GM18519 (cell line): Measurements from ENCODE around the gene GMPS.
"Not testable (repeated sequence)": the region's sequence is repeated elsewhere in the genome, so short reads cannot be mapped to it uniquely, and the experiment has no call there.

Experiments used
- ATAC-seq: cut with Tn5 transposase; IDR thresholded peaks from one replicate; pipeline ENCODE4 v1.9.1; 2021; ENCODE audit warnings: mild to moderate bottlenecking, moderate library complexity; ENCODE audit not compliant: unreplicated experiment, low FRiP score

GMPS gene

DNA sequence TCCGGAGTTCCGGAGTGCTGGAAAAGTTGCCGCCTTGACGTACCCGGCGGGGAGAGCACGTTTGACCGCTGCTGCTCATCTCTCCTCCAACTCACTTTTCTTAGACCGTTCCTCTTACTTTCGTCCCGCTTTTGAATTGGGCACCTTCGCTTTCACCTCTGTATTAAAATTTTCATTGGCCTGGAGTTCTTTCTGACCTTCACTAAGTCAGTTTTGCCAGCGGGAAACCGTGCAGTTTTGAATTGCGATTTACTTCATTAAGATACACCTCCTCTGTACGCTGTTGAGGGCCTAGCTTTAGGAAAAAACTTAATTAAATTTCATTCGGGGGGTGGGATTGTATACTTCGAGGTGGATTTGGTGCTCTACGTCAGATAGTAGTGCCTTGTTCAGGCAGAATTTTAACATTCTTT is 1.3 kb downstream of the GMPS start:
- ATAC-seq: no peak

DNA sequence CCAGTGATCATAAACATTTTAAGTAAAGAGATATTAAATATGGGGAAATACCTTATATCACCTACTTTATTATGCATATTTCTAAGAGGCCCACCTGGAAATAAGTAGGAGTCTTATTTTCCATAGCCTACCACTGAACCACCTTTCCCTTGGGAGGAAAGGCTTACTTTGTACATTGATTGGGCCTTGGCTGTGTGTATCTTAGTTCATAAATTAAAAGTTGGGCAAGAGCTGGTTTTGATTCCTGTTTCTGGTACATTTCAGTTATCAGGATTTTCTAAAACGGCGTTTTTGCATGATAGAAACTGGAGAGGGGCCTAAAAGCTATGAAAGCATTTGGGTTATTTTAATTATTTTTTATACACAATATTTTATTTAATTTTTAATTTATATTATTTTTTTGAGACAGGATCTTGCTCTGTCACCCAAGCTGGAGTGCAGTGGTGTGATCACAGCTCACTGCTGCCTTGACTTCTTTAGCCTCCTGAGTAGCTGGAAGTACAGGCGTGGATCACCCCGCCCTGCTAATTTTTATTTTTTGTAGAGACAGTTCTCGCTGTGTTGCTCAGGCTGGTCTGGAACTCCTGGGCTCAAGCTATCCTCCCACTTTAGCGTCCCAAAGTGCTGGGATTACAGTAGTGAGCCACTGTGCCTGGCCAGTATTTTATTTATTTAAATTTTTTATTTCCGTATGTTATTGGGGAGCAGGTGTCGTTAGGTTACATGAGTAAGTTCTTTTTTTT is 2.6 kb downstream of the GMPS start:
- no peak for ATAC-seq

DNA sequence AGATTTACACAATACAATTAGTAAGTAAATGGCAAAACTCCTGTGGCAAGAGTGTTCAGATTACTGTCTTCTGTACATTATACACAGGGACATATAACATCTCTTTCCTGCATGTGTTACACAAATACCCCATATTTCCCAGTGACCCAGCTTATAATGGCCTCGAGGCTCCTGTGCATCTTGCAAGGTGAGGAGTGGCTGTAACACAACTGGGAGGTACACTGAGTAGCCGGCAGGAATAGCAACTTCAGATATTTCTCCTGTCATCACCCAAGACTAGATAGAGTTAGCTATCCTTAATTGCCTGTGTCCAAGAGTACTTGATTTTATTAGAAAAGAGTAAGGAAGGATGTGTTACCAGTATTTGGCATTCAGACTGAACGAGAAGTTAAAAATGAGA is 5.6 kb downstream of the GMPS start:
- no peak for ATAC-seq

DNA sequence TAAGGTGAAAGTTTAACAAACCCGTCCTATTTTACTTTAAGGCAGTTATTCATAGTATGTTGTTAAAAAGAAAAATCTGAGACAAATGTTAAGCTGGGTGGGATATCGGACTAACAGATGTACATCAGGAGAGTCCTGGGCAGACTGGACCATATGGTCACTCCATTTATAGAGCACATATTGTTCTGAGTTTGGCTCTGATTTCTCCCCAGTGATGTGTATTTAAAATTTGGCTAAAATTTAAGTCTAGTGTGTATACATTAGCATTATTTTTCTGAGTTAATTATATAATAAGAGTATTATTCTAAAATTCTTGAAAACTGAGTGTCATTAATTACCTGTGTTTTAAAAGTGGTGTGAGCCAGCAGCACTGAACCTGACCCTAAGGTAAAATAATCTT is 6.1 kb downstream of the GMPS start:
- ATAC-seq: no peak

DNA sequence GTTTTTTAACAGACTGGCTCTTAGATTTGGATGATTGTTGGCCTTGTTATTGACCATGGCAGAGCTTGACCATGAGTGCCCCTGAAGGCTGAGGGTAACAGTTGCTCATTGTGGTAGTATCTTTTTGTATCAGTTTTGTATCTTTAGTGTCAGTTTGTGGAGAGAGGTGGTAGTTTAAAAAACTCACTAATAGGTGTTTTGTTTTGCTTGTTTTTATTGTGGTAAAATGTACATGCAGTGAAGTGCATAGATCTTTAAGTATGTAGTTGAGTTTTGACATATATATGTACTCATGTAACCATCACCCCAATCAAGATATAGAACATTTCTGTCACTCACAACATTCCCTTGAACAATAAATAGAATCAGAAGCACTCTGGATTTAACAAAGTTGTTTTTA is 9.8 kb downstream of the GMPS start:
- no peak for ATAC-seq

DNA sequence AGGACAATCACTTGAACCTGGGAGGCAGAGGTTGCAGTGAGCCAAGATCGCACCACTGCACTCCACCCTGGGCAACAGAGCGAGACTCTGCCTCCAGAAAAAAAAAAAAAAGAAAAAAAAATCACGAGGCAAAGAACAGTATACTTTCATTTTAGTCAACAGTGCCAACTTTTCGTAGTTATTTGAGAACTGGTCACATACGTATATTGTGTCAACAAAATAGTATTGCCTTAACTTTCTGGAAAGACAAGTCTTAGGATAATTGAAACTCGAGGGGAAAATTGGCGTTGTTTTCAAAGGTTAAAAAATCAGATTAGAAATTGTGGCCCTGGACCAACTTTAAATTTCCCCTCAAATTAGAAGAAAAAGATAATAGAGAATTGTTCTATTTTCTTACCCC is 13.8 kb downstream of the GMPS start:
- ATAC-seq: no peak

DNA sequence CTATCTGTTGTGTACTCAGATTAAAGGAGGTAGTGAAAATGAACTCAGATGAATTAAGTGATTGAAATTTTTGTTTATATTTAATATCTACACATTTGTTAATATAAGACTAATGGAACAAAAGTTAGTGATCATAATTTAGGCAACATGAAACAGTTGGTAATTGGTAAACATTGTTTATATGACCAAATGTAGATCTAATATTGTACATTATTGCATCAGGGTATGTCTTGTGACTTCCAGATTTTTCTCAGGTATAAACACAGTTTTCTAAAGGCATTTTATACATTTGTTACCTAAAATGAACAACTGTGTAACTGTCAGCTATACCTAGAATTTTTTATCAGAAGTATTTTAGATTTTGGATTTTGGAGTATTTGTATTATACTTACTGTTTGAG is 14.8 kb downstream of the GMPS start:
- ATAC-seq: no peak

DNA sequence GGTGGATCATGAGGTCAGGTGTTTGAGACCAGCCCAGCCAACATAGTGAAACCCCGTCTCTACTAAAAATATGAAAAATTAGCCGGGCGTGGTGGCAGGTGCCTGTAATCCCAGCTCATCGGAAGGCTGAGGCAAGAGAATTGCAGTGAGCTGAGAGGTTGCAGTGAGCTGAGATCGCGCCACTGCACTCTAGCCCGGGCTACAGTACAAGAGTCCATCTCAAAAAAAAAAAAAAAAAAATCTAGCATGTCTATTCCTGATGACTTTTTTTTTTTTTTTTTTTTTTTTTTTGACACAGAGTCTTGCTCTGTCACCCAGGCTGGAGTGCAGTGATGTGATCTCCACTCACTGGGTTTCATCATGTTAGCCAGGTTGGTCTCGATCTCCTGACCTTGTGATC is 15.9 kb downstream of the GMPS start:
- not testable (repeated sequence) for ATAC-seq

DNA sequence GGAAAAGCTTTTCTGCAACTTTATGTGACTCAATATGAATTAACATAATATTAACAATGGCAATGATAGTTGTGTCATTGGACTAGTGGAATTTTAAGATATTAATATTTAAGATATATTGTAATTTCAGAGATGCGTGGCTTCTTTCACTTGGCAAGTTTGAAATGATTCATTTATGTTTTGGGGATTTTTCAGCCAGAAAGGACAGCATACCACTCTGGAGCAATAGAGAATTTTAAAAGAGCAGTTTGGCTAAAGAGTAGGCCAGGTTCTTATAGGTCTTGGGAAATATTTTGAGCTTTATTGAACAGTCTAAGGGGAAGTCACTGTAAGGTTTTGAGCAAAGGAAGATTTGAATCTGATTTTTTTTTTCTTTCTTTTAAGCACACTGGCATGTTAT is 16.5 kb downstream of the GMPS start:
- ATAC-seq: no peak

DNA sequence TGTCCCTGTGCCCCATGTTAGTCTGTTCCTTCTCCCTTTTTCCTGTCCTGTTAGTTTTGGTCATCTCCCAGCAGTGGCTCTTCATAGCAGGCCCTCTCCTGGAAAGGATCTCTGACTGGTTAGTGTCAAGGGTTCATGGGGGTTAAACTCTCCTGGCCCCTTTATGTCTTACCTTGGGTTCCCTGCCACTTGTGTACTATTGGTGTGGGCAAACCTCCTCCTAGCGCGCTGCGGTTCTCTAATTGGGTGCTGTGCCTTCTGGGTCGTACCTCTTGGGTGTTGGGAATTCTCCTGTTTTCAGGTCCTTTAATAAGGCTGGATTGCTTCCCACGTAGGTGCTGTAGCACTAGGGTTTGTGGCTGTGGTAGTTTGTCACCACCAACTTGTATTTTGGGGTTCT is 18.8 kb downstream of the GMPS start:
- no peak for ATAC-seq

DNA sequence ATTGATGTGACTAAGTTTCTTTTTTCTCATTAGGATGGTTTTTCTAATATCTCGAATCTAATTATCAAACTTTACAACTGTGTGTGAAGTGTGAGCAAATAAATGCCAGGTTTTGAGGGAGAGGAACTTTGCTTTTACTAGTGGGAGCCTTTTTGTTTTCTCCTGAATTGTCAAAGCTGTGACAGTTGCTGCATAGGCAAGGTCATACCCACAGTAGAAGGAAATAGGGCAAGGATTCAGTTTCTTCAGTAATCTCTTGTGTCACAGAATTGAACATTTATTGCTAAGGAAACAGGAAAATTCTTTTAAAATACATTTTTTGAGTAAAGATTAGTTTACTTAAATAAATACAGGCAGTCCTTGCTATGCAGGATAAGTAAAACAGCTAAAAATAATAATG is 19.5 kb downstream of the GMPS start:
- no peak for ATAC-seq

DNA sequence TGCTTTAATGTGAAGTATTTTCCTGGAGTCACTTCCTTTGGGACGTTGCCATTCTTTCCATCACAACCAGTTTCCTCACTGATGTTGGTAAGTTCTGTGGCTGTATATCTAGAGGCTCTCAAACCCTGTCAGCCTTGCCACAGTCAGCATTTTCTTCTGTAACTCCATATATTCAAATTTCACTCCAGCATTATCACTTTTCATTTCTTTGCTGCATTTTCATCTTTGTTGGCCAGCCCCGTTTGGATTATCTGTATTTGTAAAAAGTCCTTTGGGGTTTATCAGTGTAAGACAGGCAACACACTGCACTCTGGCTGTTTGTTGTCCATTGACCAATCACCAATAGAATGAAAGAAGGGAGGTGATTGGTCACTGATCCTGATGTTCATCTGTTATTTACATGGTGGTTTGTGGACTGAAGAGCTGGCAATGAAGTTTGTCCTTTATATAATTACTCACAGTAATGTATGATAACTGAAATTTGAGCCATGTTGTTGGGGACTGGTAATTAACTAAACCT is 20.3 kb downstream of the GMPS start:
- ATAC-seq: no peak

DNA sequence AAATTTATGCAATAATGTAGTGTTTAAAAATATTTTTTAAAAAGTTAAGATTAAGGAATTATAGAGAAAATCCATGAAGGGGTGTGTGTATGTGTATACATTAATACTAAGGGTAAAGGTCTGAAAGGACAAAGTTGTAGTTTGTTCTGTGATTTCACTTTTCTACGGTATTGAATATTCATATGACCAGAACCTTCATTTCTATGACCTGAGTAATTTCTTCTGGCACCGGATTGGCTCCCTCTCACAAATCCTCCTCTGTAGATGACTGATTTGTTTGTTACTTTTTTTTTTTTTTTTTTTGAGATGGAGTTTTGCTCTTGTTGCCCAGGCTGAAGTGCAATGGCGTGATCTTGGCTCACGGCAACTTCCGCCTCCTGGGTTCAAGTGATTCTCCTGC is 20.9 kb downstream of the GMPS start:
- ATAC-seq: no peak

DNA sequence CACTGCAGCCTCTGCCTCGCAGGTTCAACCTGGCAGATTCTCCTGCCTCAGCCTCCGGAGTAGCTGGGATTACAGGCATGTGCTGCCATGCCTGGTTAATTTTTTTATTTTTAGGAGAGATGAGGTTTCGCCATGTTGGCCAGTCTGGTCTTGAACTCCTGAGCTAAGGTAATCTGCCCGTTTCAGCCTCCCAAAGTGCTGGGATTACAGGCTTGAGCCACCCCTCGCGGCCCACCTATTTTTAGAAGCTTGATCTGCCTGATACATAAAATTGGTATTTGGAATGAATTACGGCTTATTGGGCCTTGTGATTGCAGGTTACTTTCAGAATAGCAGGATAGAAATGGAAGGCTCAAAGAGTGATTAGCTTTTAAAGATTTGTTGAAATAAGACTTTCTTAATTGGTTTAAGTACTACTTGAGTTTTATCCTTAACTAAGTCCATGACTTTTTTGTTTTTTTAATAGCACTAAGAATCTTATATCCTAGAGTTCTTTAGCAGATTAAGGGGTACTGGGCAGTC is 25.0 kb downstream of the GMPS start:
- no peak for ATAC-seq

DNA sequence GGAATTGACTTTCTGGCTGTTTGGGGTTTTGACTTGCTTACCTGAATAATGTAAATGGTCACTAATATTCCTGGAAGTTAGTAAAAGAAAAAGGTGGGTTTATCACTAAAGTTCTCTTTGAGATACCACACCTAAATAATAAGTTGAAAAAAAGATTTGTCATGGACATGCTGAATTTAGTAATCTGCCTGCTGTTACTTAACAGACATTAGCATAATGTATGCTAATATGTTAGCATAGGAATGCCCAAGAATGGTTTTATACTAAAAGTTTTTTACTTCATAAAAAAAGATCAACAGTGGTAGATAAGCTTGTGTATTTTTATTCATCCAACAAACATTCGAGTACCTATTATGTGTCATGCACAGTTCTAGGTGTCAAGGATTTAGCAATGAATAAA is 36.5 kb downstream of the GMPS start:
- no peak for ATAC-seq

DNA sequence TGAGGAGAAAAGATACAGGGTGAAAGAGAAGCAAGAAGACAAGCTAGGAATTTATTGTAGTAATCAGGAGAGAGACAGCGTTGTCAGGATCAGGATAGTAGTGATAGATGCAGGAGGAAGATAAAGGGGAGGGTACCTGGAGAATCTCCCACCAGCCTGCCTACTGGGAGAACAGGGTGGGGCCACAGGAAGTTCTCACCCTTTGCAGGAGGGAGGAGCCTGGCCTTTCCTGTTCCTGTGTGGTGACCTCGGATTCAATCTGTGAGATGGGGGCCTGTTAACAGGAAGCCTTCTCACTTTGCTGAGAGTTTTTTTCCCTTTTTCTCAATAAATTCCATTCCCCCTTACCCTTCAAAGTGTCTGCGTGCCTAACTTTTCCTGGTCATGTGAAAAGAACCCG is 37.6 kb downstream of the GMPS start:
- no peak for ATAC-seq

DNA sequence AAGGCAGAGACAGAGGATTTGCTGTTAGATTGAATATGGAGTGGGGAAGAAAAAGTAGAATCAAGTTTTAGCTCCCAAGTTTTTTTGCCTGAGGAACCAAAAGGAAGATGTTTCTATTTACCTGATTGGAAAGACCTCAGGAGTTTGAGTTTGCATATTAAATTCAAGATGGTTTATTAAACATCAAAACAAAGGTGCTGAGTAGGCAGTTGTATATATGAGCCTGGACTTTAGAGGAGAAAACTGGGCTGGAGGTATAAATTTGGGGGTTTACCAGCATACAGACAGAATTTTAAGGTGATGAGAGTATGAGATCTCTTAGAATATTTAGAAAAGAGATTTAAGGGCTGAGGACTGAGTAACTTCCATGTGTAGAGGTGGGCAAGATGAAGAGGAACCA is 38.2 kb downstream of the GMPS start:
- ATAC-seq: no peak

DNA sequence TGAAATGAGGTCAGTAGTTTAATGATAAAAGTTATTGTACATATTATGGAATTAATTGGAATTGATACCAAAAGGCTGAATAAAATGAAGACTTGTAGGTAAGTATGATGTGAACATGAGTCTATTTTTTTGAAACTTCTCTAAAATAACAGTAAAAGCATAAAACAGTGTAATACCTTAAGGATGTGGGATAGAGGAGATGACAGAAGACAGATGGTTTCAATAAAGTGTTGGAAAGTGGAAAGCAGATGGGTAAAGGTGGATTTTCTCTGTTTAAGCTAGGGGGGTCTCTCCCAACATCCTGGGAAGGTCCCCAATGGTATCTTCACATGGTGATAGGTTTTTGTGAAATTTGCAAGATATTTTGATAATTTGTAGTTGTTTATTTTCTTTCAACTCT is 41.6 kb downstream of the GMPS start:
- ATAC-seq: no peak

DNA sequence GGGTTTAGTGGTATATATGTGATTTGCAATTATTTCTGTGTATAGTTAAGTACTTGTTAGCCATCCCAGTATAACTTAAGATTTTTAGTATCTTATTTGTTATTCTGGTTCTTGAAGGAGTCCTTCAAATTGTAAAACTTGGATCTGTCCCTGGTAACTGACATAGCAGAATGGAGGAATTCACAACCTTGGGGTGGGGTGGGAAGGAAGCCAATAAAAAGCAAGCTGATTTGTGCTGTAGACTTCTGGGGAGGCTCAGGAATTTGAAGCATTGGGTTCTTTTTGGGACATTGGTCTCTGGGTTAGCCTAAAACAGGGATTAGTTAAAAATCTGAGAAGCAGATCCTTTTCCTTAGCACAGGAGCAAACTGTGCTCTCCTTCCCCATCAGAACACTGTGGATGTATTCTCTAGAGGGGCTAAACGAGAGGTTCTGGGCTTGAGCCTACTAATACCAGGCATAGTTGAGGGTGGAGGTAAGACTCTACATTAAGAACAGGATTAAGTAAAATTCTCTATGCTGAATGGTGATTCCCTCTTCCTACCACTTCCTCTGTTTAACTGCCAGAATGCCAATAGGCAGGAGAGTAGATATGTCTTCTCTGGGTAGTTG is 42.2 kb downstream of the GMPS start:
- no peak for ATAC-seq

DNA sequence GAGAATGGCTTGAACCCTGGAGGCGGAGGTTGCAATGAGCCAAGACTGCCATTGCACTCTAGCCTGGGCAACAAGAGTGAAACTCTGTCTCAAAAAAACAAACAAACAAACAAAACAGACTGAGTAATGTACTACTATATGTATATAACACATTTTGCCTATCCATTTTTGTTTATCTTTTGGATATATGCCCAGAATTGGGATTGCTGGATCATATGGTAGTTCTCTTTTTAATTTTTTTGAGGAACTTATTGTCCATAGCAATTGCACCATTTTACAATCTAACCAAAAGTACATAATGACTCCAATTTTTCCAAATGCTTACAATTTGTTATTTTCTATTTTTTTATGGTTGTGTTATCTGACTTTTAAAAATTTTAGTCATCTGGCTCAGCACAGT is 47.3 kb downstream of the GMPS start:
- ATAC-seq: no peak

DNA sequence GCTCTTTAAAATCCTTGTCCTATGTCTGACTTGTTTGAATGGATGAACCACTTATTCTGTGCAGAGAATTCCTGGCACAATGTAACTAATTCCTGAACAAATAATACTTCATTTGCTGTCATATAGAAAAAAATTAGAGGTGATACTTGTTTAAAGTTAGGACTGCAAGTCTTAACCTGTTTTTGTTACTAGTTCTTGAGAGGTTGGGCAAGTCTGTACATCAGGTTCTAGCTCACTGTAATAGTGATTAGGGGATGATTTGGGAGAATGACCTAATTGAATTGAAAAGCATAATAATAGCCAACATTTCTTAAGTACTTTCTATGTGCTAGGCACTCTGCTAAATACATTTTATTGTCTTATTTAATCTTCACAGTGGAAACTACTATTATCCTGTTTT is 49.3 kb downstream of the GMPS start:
- ATAC-seq: no peak

DNA sequence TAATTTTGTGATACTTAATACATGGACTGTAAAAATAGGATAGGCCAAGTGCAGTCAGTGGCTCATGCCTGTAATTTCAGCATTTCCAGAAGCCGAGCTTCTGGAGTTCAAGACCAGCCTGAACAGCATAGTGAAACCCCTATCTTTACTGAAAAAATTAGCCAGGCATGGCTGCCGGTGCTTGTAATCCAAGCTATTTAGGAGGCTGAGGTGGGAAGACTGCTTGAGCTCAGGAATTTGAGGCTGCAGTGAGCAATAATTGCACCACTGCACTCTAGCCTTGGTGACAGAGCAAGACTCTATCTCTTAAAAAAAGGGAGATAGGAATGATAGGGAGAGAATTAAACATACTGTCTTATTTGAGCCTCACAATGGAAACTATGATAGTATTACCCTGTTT is 51.0 kb downstream of the GMPS start:
- no peak for ATAC-seq
